HepG2 (cell line): ENCODE results near the gene ZBTB32. TPM values are rescaled to one million over a fixed set of nuclear protein-coding genes. Genes with fewer than 3 reads are reported as not detected.
A peak's percentile ranks its signal among the peaks of the same experiment; 100 is the strongest.

ENCODE experiments used
- AGO1 ChIP-seq: fragments of 200-400 bp; formaldehyde crosslinking; IDR thresholded peaks from 2 replicates; pipeline ENCODE4 v1.6.1; 2017; ENCODE audit warnings: mild to moderate bottlenecking, low read depth, low read length, moderate library complexity; ENCODE audit not compliant: poor library complexity, severe bottlenecking
- AKNA ChIP-seq: sonication (generic); formaldehyde crosslinking; IDR thresholded peaks from 2 replicates; pipeline ENCODE4 v1.4.0; 2020; ENCODE audit warnings: missing genetic modification reagents, borderline replicate concordance
- ARNT2 ChIP-seq: sonication (generic); formaldehyde crosslinking; IDR thresholded peaks from 2 replicates; pipeline ENCODE4 v1.8.0; 2022; ENCODE audit warnings: mild to moderate bottlenecking, low read depth, missing genetic modification reagents, moderate library complexity
- EED ChIP-seq: sonication (generic); formaldehyde crosslinking; IDR thresholded peaks from 2 replicates; pipeline ENCODE4 v1.5.0; 2020; ENCODE audit warnings: mild to moderate bottlenecking, missing genetic modification reagents
- ELK4 ChIP-seq: sonication (generic); formaldehyde crosslinking; IDR thresholded peaks from 2 replicates; pipeline ENCODE4 v1.9.0; 2021; ENCODE audit warnings: missing genetic modification reagents, borderline replicate concordance
- HDAC1 ChIP-seq: sonication (generic); formaldehyde crosslinking; IDR thresholded peaks from 2 replicates; pipeline ENCODE4 v1.5.1; 2020; ENCODE audit warnings: mild to moderate bottlenecking, missing genetic modification reagents
- IRX3 ChIP-seq: sonication (generic); formaldehyde crosslinking; IDR thresholded peaks from 2 replicates; pipeline ENCODE4 v1.8.1; 2023; ENCODE audit warnings: mild to moderate bottlenecking, low read depth, missing genetic modification reagents, borderline replicate concordance
- JARID2 ChIP-seq: sonication (generic); formaldehyde crosslinking; IDR thresholded peaks from 2 replicates; pipeline ENCODE4 v1.8.1; 2023; ENCODE audit warnings: missing genetic modification reagents, inconsistent platforms; ENCODE audit not compliant: insufficient replicate concordance
- KDM6A ChIP-seq: IDR thresholded peaks from 2 replicates; pipeline ENCODE4 v1.6.1; 2016; ENCODE audit warnings: low read depth
- MED8 ChIP-seq: sonication (generic); formaldehyde crosslinking; IDR thresholded peaks from 2 replicates; pipeline ENCODE4 v1.8.1; 2023; ENCODE audit warnings: mild to moderate bottlenecking, missing genetic modification reagents; ENCODE audit not compliant: insufficient replicate concordance
- POGK ChIP-seq: sonication (generic); formaldehyde crosslinking; conservative IDR thresholded peaks from 2 replicates; pipeline ENCODE4 v1.8.0; 2022; ENCODE audit warnings: mild to moderate bottlenecking, moderate library complexity, missing genetic modification reagents
- RFX3 ChIP-seq: IDR thresholded peaks from 2 replicates; pipeline ENCODE4 v1.6.1; 2016; ENCODE audit warnings: missing biosample characterization, missing genetic modification reagents
- ZBTB1 ChIP-seq: sonication (generic); formaldehyde crosslinking; IDR thresholded peaks from 2 replicates; pipeline ENCODE4 v1.4.0; 2020; ENCODE audit warnings: missing genetic modification reagents, borderline replicate concordance
- ZC3H4 ChIP-seq: sonication (generic); formaldehyde crosslinking; IDR thresholded peaks from 2 replicates; pipeline ENCODE4 v1.4.0; 2020; ENCODE audit warnings: missing genetic modification reagents, borderline replicate concordance
- ZNF138 ChIP-seq: sonication (generic); formaldehyde crosslinking; IDR thresholded peaks from 2 replicates; pipeline ENCODE4 v1.5.0; 2020; ENCODE audit warnings: mild to moderate bottlenecking, low read depth, missing genetic modification reagents
- ZNF264 ChIP-seq: sonication (generic); formaldehyde crosslinking; IDR thresholded peaks from 2 replicates; pipeline ENCODE4 v1.4.0; 2020; ENCODE audit warnings: missing genetic modification reagents
- ZNF326 ChIP-seq: sonication (generic); formaldehyde crosslinking; IDR thresholded peaks from 2 replicates; pipeline ENCODE4 v1.4.0; 2020; ENCODE audit warnings: missing genetic modification reagents, borderline replicate concordance
- ZNF33B ChIP-seq: sonication (generic); formaldehyde crosslinking; IDR thresholded peaks from 2 replicates; pipeline ENCODE4 v1.5.1; 2020; ENCODE audit warnings: mild to moderate bottlenecking, missing genetic modification reagents
- ZNF34 ChIP-seq: sonication (generic); formaldehyde crosslinking; IDR thresholded peaks from 2 replicates; pipeline ENCODE4 v1.4.0; 2020; ENCODE audit warnings: mild to moderate bottlenecking, missing genetic modification reagents, borderline replicate concordance
- ZNF441 ChIP-seq: sonication (generic); formaldehyde crosslinking; IDR thresholded peaks from 2 replicates; pipeline ENCODE4 v1.7.0; 2021; ENCODE audit warnings: missing genetic modification reagents, borderline replicate concordance
- ZNF629 ChIP-seq: sonication (generic); formaldehyde crosslinking; conservative IDR thresholded peaks from 2 replicates; pipeline ENCODE4 v1.5.0; 2020; ENCODE audit warnings: missing genetic modification reagents
- ZNF709 ChIP-seq: sonication (generic); formaldehyde crosslinking; IDR thresholded peaks from 2 replicates; pipeline ENCODE4 v1.5.0; 2020; ENCODE audit warnings: mild to moderate bottlenecking, missing genetic modification reagents
- ZSCAN29 ChIP-seq: sonication (generic); formaldehyde crosslinking; conservative IDR thresholded peaks from 2 replicates; pipeline ENCODE4 v1.4.0; 2020; ENCODE audit warnings: mild to moderate bottlenecking, missing genetic modification reagents
- polyA plus RNA-seq, 8 experiments: library from polyadenylated mRNA; depleted of rRNA in 3 of 8; stranded (reverse) in 7 of 8; unstranded in 1 of 8; fragments of >200 nt; fragmentation: Illumina TruSeq in 4 of 8; extraction: Trizol in 4 of 8; gene quantifications; 2 replicates each; pipeline versions ENCODE4 v1.2.1 to v1.2.3, GENCODE V29; 2011 to 2016; ENCODE audit warnings: low read depth in 4 of 8, missing spikeins in 1 of 8, mixed read lengths in 1 of 8; ENCODE audit not compliant: insufficient read depth in 1 of 8
- total RNA-seq, 5 experiments: library from RNA; depleted of rRNA; stranded (reverse); fragments of >200 nt; fragmentation: Illumina TruSeq; extraction: Trizol; gene quantifications; 2 replicates each; pipeline ENCODE4 v1.2.3, GENCODE V29; 2016; ENCODE audit warnings: low read depth in 1 of 5

ZBTB32 gene
- total and polyA plus RNA-seq, 2 of the 13 experiments (the other 11 are each of a cell fraction or from before 2014, with no cell fraction given) = not detected

GRCh38 chr19:35702223-35703012, 1.9 kb upstream of the ZBTB32 start (continued):
- no peak for TF ChIP-seq EED
- peak; percentile 42 for TF ChIP-seq HDAC1 (CRISPR knock-in tag)
- TF ChIP-seq ZNF326 (CRISPR knock-in tag) = no peak
- no peak for TF ChIP-seq ZNF709 (CRISPR knock-in tag)
- TF ChIP-seq ZNF34 = no peak
- no peak for TF ChIP-seq ZSCAN29 (CRISPR knock-in tag)
- TF ChIP-seq ELK4 (CRISPR knock-in tag) = no peak
- TF ChIP-seq ZNF33B (CRISPR knock-in tag) = no peak
- no peak for TF ChIP-seq ZNF264
- TF ChIP-seq JARID2 = no peak
- TF ChIP-seq KDM6A (CRISPR knock-in tag) = no peak
- TF ChIP-seq AGO1 = no peak
- no peak for TF ChIP-seq MED8 (CRISPR knock-in tag)
- TF ChIP-seq ZNF441 (CRISPR knock-in tag) = peak; percentile 87
- TF ChIP-seq ZNF138 = no peak
- TF ChIP-seq IRX3 (CRISPR knock-in tag) = no peak
- TF ChIP-seq POGK = peak; percentile 53; the same call in 1 of the 2 replicates
- no peak for TF ChIP-seq ZNF629 (CRISPR knock-in tag)
- TF ChIP-seq ZBTB1 (CRISPR knock-in tag) = no peak
- TF ChIP-seq AKNA (CRISPR knock-in tag) = no peak
- TF ChIP-seq ZC3H4 (CRISPR knock-in tag) = no peak
- no peak for TF ChIP-seq RFX3 (CRISPR knock-in tag)
- TF ChIP-seq ARNT2 (CRISPR knock-in tag) = no peak
